HG02981 (cell line): Measurements from ENCODE around the gene CTXND1.
A peak's percentile ranks its signal among the peaks of the same experiment; 100 is the strongest.
"Not testable (repeated sequence)": the region's sequence is repeated elsewhere in the genome, so short reads cannot be mapped to it uniquely, and the experiment has no call there.

Experiments used
- ATAC-seq: cut with Tn5 transposase; IDR thresholded peaks from one replicate; pipeline ENCODE4 v1.9.1; 2021; ENCODE audit warnings: mild to moderate bottlenecking, moderate library complexity; ENCODE audit not compliant: unreplicated experiment

CTXND1 gene

DNA sequence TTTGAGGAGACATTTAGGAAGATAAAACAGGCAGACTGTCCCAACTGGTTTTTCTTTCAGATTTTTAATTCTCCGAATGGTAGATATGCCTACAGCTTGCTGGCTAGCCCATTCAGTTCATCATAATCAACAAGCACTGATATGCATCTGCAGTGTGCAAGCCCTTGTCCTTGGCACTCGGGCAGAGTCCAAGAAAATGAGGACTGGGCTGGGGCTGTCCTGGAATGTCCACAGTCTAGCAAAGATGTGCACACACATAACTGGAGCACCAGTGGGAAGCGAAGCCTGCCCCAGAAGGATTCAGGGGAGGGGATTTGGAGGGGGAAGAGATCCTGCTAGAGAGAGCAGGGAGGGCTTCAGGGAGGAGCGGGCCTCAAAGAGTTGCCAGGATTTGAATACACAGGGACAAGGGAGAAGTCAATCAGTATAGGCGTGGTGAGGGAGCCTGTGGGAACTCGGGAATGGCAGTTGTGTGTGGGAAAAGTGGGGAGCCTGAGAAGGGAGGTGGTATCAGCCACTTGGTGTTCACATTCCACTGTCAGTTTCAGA is 90.5 kb downstream of the CTXND1 start:
- no peak for ATAC-seq

DNA sequence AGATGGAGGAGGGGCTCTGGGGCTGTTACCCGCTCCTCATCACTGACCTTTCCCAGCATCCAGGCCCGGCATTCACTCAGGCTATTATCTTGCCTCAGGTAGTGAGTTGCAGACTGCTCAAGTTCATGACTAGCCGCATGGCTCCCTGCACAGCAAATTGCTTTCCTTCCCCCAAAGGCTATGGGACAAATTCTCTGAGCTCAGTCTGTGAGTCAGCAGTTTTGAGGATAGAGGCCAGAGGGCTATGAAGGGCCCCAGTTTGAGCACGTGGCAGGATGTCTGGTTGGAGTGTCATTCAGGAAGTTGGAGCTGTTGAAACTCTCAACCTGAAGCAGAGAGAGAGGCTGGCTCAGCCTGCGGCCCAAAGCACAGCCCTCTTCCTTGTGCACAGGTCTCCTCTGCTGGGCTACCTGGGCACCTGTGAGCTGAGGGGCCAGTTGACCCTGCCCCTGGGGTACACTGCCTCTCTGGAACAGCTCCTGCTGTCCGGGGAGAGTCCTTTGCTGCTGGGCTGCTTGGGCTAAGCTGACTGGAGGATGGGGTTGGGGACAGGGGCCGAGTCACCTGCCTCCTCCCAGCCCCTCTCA is 91.3 kb downstream of the CTXND1 start:
- peak; percentile 57 for ATAC-seq

DNA sequence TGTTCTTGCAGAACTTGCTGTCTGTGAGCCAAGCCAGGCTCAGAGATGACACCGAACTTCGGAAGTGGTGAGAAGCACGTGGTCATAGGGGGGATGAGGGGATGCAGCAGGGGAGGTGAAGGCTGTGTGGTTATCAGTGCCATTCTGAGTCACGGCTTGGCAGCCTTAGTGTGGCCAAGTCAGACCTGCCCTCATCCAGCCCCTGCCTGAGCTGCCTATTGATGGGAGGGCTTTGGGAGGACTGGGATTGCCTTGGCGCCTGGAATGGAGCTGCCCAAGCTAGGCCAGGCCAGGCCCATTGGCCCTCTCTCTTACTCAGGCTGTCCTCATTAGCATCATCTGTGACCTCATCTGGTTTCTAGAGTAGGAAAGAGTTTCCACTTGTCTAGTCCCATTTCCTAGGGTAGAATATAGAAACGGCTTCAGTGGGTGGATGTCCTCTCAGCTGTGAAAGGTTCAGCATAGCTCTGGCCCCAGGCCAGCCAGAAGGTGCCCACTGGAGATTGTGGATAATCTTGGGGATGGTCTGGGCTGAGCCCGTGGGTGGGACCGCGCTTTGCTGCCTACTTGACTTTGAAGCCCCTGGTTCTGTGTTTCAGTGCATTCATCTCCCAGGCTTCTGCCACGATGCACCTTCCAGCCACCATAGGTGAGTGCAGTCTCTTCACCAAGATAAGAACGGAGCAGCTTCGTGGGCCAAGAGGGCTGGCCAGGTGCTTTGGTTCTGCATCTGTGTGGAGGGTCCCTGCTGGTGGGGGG is 92.0 kb downstream of the CTXND1 start:
- ATAC-seq: no peak

DNA sequence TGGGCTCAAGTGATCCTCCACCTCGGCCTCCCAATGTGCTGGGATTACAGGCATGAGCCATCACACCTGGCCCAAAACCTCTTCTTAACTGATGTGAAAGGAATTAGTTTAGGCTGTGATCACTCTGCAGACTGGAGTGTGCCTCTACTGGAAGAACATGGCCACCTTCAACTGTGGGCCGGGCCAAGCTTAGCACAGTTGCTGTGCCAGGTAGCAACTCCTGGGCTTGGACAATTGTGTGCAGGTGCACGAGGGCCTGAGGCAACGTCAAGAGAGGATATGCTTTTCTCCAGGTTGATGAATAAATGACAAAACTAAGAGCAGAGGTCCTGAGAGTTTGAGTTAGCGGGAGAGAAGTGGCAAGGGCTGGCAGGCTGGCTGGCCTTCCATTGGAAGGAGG is 92.7 kb downstream of the CTXND1 start:
- ATAC-seq: no peak

DNA sequence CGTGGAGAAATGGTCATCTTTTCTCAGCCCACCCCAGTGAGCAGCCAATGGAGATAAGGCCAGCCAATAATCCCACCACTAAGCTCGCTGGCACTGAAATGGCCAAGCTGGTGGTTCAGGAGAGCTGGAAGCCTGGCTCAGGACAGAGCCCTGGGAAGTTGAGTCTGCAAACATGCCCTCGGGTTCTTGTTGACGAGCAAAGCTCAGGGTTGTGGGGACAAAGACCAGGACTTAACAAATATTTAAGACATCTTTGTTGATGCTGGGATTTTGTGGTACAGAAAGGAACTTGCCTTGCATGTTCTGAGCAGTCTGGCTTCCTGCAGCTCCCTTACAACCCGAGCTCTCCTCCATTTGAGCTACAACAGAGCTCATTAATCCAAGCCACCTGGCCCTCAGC is 94.8 kb downstream of the CTXND1 start:
- ATAC-seq: no peak

DNA sequence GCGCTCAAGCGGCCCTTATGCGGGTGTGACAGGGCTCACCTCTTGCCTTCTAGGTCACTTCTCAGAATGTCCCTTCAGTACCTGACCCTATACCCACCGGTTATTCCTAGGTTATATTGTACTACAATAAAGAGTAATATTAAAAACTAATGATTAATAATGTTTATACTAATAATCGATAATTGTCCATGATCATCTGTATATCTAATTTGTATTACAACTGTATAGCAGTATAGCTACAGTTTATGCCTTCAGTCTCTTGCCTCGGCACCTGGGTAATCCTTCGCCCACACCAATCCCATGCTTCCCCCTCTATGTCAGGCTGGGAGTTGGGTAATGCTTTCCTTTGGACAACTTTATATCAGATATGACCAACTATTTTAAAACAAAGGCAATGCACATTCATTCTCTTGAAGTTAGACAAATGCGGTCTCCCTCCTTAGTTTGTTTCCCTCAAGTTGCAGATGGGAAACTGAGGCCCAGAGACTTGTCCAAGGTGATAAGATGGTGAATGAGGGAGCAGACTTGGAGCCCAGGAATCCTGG is 95.8 kb downstream of the CTXND1 start:
- no peak for ATAC-seq

DNA sequence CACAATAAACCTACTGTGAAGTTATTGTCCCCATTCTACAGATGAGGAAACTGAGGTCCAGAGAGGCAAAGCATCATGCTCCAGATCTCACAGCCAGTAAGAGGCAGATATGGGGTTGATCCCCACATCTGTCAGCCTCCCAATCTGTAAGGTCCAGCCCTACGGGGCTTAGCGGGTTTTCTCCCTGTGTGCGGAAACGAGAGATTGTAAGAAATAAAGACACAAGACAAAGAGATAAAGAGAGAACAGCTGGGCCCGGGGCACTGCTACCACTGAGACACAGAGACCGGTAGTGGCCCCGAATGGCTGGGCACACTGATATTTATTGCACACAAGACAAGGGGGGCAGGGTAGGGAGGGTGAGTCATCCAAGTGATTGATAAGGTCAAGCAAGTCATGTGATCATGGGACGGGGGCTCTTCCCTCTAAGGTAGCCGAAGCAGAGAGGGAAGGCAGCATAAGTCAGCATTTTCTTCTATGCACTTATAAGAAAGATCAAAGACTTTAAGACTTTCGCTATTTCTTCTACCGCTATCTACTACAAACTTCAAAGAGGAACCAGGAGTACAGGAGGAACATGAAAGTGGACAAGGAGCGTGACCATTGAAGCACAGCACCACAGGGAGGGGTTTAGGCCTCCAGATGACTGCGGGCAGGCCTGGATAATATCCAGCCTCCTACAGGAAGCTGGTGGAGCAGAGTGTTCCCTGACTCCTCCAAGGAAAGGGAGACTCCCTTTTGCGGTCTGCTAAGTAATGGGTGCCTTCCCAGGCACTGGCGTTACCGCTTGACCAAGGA is 96.4 kb downstream of the CTXND1 start:
- ATAC-seq: not testable (repeated sequence)

DNA sequence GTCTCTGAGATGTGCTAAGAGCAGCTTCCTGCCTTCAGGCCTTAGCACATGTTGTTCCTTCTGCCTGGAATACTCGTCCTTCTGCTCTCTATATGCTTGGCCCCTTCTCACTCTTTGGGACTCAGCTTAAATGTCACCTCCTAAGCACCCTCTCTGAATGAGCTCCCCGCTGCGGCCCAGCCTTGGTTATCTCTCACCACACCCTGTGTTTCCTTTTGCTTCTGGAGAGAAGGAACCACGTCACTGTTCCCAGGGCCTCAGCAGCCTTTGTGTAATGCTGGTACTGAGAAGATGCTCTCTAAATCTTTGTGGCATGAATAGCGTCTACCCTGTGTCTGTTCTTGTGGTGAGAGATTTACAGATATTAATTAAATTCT is 97.0 kb downstream of the CTXND1 start:
- ATAC-seq: no peak

DNA sequence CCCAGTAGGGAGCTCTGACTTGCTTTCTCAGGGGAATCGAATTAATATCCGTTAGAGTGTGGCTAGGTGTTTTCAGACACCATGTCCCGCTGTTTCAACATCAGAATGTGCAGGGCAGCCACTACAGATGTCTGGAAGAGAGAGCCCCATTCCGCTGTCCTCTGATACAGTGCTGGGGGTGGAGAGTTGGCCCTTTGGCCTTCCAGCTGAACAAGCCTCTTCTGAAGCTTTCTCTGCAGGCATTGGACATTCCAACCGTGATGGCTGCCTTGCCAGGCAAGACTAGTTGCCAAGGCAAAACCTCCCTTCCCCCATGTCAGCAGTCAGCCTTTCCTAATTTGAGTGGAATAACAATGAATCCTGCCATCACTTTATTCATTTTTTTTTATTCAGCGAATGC is 97.7 kb downstream of the CTXND1 start:
- no peak for ATAC-seq

DNA sequence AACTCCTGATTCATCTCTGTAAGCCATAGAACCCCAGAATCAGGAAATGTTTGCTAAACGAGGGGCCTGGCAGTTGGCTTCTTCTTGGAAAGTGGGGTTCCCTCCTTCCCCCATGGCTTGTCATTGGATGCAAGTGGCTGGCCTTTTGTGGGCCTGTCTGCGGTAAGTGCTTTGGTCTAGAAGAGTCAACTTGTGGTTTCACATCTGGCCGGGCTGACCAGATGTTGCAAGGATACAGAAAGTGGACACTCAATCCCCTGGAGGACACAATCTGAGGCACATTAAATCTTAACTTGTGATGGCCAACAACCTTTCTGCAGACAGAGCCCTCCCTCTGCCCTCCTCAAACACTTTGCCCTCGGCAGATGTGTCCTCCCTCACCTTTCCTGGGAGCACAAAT is 98.1 kb downstream of the CTXND1 start:
- ATAC-seq: no peak

DNA sequence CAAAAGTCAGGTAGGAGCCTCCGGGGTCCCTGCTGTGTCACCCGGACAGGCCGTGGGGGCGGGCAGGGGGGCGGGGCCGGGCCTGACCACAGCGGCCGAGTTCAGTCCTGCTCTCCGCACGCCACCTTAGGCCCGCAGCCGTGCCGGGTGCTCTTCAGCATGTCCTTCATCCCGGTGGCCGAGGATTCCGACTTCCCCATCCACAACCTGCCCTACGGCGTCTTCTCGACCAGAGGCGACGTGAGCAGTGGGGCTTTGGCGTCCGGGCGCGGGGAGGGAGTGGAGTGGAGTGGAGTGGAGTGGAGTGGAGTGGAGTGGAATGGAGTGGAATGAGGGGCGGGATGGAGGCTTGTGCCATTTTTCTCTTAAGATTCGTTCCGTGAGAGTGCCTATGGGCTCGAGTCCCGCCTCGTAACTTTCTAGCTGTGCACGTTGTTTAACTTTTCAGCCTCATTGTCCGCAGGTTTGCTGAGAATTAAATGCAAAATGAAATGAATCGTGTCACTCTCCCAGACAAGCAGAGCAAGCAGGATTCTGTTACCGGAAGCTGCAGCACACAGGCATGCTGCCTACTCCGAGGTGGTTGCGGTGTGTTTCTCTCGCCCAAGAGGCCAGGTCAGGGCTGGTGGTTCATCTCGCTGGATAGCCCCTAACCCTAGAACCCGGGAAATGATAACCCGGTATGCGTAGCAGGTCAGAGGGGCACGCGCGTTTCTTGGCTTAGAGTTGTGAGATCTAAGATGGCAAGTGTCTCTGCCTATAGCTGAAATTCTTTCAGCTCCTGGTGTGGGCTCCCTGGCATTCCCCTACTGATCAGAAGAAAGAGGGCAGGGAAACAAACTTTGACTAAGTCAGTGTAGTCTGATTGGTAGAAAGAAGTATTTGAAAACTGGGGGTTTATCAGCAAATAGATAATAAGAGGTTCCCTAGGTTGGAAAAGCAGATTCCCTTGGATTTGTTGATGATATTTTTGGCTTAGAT is 98.8 kb downstream of the CTXND1 start, which contains the start of gene FAH:
TSS of gene FAH (plus strand) at position 104 of the 981 bp plus-strand sequence. CDS start at position 160, 56 bp downstream.
- peak; percentile 50 for ATAC-seq

DNA sequence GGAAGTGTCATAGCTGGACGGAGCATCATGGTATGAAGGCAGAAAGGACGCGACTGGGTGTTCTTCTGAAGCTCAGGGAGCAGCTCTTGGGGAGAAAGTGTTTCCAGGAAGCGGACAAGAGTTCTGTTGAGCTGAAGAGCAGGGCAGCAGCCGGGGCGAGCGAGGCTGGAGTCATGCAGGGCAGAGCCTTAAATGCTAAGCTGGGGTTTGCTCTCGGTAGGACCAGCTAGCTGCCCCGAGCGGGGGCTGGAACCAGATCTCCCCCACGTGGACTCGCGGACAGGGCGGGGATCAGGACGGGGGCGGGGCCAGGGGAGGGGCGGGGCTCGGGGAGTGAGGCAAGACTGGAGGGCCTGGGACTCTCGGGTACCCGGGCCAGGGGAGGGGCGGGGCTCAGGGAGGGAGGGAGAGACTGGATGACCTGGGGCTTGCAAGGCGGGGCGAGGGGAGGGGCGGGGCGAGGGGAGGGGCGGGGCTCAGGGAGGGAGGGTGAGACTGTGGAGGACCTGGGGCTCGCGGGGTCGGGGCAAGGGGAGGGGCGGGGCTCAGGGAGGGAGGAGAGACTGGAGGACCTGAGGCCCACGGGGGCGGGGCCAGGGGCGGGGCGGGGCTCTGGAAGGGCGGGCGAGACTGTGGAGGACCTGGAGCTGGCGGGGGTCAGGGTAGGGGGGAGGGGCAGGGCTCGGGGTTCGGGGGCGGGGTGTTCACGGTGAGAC is 99.7 kb downstream of the CTXND1 start:
- ATAC-seq: peak; percentile 50

DNA sequence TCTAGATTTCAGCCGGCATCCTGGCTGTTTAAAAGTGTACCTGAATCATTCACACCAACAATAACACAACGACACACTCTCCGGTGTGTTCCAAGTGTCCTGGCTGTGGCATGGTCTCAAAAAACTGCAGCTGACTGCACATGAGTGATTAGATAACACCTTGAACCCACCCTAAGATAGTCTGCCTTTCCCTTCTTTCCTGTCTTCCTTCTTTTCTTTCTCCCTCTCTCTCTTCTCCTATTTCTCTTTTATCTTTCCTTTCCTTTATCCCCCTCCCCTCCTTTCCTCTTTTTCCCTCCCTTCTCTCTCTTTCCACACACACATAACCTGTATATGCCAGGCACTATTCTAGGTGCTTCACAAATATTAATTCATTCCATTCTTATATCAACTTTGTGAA is 100.4 kb downstream of the CTXND1 start:
- ATAC-seq: no peak

DNA sequence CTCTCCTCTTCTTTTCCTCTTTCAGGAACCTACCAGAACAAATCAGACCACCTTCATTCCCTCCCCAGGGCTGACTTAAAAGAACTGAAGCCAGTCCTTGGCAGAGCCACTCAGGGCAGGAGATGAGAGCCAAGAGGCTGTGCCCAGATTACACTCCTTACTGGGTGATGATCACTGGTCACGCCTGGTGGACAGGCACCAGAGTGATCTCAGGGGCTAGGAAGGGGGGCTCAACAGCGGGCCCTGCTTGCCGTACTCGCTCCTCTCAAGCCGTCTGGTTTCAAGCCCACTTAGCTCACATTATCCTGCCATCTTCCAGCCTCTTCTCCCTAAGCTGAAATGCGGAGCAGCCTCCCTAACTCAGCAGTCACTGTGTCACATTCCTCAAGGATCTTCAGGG is 100.9 kb downstream of the CTXND1 start:
- no peak for ATAC-seq
